ENCODE data around the gene SIMC1.
"Not testable (repeated sequence)": the region's sequence is repeated elsewhere in the genome, so short reads cannot be mapped to it uniquely, and the experiment has no call there.

The SIMC1 gene

GRCh38 chr5:176216393-176216916 is 21.8 kb upstream of the SIMC1 start:
- DNase-seq = not testable (repeated sequence)

- DNase-seq = not testable (repeated sequence)
Observed at GRCh38 chr5:176217188-176217729, 21.0 kb upstream of the SIMC1 start.

- DNase-seq = not testable (repeated sequence)
Observed at GRCh38 chr5:176217764-176218163, 20.5 kb upstream of the SIMC1 start.

GRCh38 chr5:176222006-176222405 is 16.2 kb upstream of the SIMC1 start:
- DNase-seq = not testable (repeated sequence)

- not testable (repeated sequence) for DNase-seq
Observed at GRCh38 chr5:176228358-176228757, 9.9 kb upstream of the SIMC1 start.

GRCh38 chr5:176233253-176233652 is 5.0 kb upstream of the SIMC1 start:
- not testable (repeated sequence) for DNase-seq

GRCh38 chr5:176235155-176235554 is 3.1 kb upstream of the SIMC1 start:
- DNase-seq = peak; percentile 55

GRCh38 chr5:176238645-176239283 is 540 bp downstream of the SIMC1 start:
- not testable (repeated sequence) for DNase-seq

- not testable (repeated sequence) for DNase-seq
Observed at GRCh38 chr5:176239304-176239703, 1.1 kb downstream of the SIMC1 start.

GRCh38 chr5:176244318-176244717 is 6.1 kb downstream of the SIMC1 start:
- DNase-seq = not testable (repeated sequence)

GRCh38 chr5:176245074-176245473 is 6.8 kb downstream of the SIMC1 start:
- DNase-seq = not testable (repeated sequence)

- not testable (repeated sequence) for DNase-seq
Observed at GRCh38 chr5:176245489-176245888, 7.3 kb downstream of the SIMC1 start.

GRCh38 chr5:176250691-176251090 is 12.5 kb downstream of the SIMC1 start:
- not testable (repeated sequence) for DNase-seq

- DNase-seq = not testable (repeated sequence)
Observed at GRCh38 chr5:176252171-176252570, 13.9 kb downstream of the SIMC1 start.

- DNase-seq = not testable (repeated sequence)
Observed at GRCh38 chr5:176253370-176254065, 15.3 kb downstream of the SIMC1 start.

GRCh38 chr5:176254066-176254393 is 15.8 kb downstream of the SIMC1 start:
- not testable (repeated sequence) for DNase-seq

GRCh38 chr5:176257871-176258505 is 19.8 kb downstream of the SIMC1 start:
- not testable (repeated sequence) for DNase-seq

- DNase-seq = not testable (repeated sequence)
Observed at GRCh38 chr5:176260682-176261081, 22.5 kb downstream of the SIMC1 start.

GRCh38 chr5:176266448-176266847 is 28.2 kb downstream of the SIMC1 start:
- not testable (repeated sequence) for DNase-seq

GRCh38 chr5:176289018-176289417 is 50.8 kb downstream of the SIMC1 start:
- not testable (repeated sequence) for DNase-seq

GRCh38 chr5:176290057-176290840 is 52.0 kb downstream of the SIMC1 start:
- DNase-seq = not testable (repeated sequence)

- DNase-seq = not testable (repeated sequence)
Observed at GRCh38 chr5:176305356-176305755, 67.1 kb downstream of the SIMC1 start.
